SK-N-SH treated with all-trans-retinoic acid at 6 μM for 48 hours (cell line): ENCODE results near the gene APPL1.

Source experiments
- ARNTL ChIP-seq: fragments of 450-650 bp; formaldehyde crosslinking; IDR thresholded peaks from 2 replicates; pipeline ENCODE4 v1.5.0; 2020; ENCODE audit warnings: low read depth, mild to moderate bottlenecking, moderate library complexity, borderline replicate concordance
- BACH2 ChIP-seq: fragments of 250-450 bp; sonication (Bioruptor Pico); IDR thresholded peaks from 2 replicates; pipeline ENCODE4 v1.9.0; 2021; ENCODE audit warnings: mild to moderate bottlenecking, borderline replicate concordance
- CREB5 ChIP-seq: fragments of 250-450 bp; sonication (Bioruptor Pico); IDR thresholded peaks from 2 replicates; pipeline ENCODE4 v1.5.1; 2020; ENCODE audit warnings: low read depth, mild to moderate bottlenecking, moderate library complexity
- ISL1 ChIP-seq: fragments of 250-450 bp; sonication (Bioruptor Pico); IDR thresholded peaks from 2 replicates; pipeline ENCODE4 v2.1.2; 2022; ENCODE audit warnings: mild to moderate bottlenecking, moderate library complexity
- OSR1 ChIP-seq: fragments of 250-450 bp; sonication (Bioruptor Pico); IDR thresholded peaks from 2 replicates; pipeline ENCODE4 v1.8.0; 2022; ENCODE audit warnings: moderate library complexity, mild to moderate bottlenecking, inconsistent platforms
- PATZ1 ChIP-seq: fragments of 250-450 bp; sonication (Bioruptor Pico); IDR thresholded peaks from 2 replicates; pipeline ENCODE4 v1.8.0; 2020; ENCODE audit warnings: mild to moderate bottlenecking, moderate library complexity, borderline replicate concordance
- PPARA ChIP-seq: fragments of 250-450 bp; sonication (Bioruptor Pico); IDR thresholded peaks from 2 replicates; pipeline ENCODE4 v1.5.0; 2020; ENCODE audit warnings: mild to moderate bottlenecking, borderline replicate concordance
- SNAI2 ChIP-seq: fragments of 250-450 bp; sonication (Bioruptor Pico); IDR thresholded peaks from 2 replicates; pipeline ENCODE4 v1.5.0; 2020; ENCODE audit warnings: mild to moderate bottlenecking, moderate library complexity
- TCF4 ChIP-seq: fragments of 250-450 bp; sonication (Bioruptor Pico); IDR thresholded peaks from 2 replicates; pipeline ENCODE4 v1.8.0; 2021; ENCODE audit warnings: mild to moderate bottlenecking, moderate library complexity, borderline replicate concordance
- TSHZ2 ChIP-seq: fragments of 250-450 bp; sonication (Bioruptor Pico); IDR thresholded peaks from 2 replicates; pipeline ENCODE4 v1.5.0; 2020; ENCODE audit warnings: mild to moderate bottlenecking, moderate library complexity
- ZFP30 ChIP-seq: fragments of 450-650 bp; formaldehyde crosslinking; IDR thresholded peaks from 2 replicates; pipeline ENCODE4 v1.5.0; 2022; ENCODE audit warnings: mild to moderate bottlenecking, moderate library complexity

GRCh38 chr3:57199895-57200297 is 27.6 kb upstream of the APPL1 start, which contains the start of gene HESX1:
- TF ChIP-seq OSR1 (no peak), PPARA (CRISPR knock-in tag) (no peak), TCF4 (CRISPR knock-in tag) (no peak), ARNTL (CRISPR knock-in tag) (no peak), BACH2 (CRISPR knock-in tag) (no peak), TSHZ2 (CRISPR knock-in tag) (no peak), SNAI2 (CRISPR knock-in tag) (no peak), PATZ1 (CRISPR knock-in tag) (no peak), ISL1 (CRISPR knock-in tag) (no peak), ZFP30 (no peak), CREB5 (CRISPR knock-in tag) (no peak)
